ENCODE measurements around the gene CLDN16.

The CLDN16 gene

DNA sequence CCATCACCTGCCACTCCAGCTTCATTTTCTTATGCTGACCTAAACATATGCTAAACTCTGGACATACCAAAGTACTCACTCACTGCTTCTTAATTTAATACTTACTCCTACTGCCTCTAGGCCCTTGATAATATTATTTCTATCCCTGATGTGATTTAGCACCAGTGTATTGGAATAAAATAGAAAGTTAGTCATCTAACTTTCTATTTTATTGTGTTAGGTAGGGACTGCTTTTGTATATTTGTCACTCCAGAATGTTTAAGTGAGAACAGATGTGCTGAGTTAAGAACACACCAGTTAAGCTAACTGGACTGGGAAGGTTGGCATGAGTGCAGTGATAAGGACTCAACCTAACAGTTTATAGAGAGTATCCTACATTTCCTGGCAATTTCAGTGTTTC is 6.5 kb upstream of the CLDN16 start:
- DNase-seq: no peak

DNA sequence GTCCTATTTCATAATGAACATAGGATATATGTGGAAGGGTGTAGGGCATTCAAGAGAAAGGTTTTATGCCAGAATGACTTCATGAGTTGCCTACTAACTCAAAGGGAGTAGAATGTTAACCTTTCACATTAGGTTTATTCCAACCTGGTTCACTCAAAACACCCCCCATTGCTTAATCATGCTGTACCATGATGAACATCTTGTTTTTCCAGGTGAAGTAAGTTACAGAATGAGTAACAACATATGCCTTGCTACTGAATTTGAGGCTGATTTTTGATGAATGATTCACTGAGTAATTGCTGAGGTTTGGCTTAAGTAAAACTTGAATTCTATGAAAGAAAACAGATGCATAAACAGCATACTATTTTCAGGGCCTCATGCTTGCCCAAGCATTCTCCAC is 5.9 kb upstream of the CLDN16 start:
- no peak for DNase-seq

DNA sequence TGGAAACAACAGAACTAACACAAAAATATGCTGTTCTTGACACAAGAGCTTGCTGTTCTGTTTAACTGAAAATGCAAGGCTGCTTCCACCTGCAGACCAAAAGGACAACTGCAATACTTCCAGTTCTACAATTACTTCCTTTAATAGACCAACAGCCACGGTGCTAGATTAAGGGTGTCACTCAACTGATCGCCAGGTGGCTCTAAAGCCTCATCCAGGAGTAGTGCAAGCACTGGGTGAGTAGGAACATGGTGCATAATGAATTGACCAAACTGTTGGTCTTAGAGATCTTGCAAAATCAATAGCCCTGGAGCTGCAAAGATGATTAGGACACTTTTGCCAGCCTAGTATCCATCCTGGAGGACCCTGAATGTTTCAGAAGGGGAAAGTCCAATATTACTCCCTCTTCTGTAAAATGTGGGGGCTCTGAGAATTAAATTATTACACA is 3.6 kb upstream of the CLDN16 start:
- DNase-seq: no peak

DNA sequence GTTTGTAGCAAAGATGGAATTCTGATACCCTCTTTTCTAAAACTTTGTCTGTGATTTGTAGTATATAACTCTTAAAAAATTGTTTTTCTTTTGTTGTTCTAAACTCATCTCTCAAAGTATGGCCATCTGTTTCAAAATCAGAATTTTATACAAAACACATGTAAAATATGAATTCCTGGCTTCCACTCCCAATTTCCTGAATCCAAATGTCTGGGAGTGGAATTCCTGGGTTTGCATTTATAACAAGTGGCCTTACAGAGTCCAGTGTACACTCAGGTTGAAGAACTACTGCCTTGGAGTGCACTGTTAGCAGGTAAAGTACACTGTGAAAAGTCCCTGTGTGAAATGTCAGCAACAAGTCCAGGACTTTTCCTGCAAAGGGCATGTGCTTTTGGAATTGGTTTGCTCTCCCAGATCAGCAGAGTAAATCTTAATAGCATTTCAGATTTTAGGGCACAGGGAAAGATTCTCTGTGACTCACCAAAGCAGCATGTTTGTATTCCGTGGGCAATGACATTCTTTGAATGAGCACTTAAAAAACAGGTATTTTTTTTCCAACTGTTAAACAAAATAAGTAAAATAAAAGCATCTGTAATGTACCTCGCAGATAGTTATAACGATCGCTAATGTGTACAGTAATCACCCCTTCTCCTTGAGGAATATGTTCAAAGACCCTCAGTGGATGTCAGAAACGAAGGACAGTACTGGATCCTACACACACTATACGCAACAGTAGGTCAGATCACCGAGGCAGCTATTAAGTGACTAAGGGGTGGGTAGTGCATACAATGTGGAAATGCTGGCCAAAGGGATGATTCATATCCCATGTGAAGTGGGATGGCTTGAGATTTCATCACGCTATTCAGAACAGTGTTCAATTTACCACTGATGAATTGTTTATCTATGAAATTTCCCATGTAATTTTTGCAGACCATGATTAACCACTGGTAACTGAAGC is 2.0 kb upstream of the CLDN16 start:
- no peak for DNase-seq

DNA sequence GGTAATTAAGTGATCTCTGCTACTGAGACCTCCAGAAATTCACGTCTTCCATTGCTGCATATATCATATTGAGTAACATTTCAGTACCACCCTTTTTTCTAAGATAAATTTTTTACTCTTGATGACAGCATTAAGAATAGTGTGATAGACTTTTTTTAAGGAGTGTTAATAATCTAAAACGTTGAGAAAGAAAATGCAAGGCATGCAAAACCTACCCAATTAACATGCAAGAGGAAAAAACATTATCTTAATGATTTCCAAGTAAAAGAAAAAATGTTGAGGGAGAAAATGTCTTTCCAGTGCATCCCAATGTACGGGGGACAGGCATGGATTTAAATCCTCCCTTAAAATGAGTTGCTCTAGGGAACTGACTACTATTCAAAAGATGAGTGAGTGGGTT is 740 bp downstream of the CLDN16 start:
- DNase-seq: no peak

DNA sequence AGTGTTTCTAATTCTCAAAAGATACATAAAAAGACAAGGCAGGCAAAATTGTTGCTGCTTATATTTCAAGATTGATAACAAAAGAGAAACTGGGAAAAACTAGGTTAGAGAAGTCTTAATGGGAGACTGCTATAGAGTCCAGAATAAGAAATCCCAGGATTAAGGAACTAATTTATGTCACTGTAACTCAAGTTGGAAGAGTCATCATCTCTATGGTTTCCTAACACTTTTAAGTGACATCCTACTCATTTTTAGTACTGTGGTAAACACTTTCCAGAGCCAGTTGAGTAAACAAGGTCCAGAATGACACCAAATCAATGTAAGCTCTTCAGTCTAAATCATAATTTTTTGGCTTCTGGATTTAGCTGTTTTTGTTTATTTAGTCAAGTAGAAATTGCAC is 8.0 kb downstream of the CLDN16 start:
- DNase-seq: no peak

DNA sequence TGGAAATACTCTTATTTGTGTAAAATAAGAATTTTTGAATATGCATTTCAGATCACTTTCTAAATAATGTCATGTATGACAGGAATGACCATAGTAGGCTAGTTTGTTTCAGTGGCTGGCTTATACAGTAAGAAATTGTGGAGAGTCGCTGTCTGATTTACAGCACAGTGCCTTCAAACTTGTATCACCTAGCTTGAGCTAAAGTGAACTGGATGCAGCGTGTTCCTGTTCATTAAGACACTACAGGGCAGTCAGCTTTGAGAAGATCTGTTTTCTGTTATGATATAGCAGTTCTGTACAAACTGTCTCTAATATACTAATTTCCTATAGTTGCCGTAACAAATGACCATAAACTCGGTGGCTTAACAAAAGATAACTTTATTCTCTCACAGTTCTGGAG is 9.9 kb downstream of the CLDN16 start:
- DNase-seq: no peak

DNA sequence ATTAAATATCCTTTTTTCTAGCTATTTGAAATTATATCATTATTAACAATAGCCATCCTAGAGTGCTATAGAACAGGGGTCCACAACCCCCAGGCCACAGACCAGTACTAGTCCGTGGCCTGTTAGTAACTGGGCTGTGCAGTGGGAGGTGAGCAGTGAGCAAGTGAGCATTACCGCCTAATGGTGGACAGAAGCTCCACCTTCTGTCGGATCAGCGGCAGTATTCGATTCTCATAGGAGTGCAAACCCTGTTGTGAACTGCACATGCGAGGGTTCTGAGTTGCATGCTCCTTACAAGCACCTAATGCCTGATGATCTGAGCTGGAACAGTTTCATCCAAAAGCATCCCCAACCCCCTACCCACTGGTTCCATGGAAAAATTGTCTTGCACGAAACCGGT is 11.7 kb downstream of the CLDN16 start:
- no peak for DNase-seq

DNA sequence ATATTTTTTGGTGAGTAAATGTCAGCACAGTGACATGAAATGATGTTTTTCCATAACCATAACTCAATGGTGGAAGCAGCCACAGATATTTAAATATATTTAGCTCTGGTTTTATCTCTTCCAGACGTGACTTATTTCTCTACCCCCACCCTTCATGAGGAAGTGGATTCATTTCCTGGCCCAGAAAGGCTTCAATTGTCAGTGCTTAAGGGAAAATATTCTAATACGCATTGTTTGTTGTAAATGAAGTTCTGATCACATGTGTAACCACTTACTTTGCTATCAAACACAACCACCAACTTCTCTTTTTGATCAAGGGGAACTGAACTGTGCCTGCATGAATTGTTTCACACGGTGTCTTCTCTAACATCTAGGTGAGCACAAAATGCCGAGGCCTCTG is 14.0 kb downstream of the CLDN16 start:
- DNase-seq: no peak

DNA sequence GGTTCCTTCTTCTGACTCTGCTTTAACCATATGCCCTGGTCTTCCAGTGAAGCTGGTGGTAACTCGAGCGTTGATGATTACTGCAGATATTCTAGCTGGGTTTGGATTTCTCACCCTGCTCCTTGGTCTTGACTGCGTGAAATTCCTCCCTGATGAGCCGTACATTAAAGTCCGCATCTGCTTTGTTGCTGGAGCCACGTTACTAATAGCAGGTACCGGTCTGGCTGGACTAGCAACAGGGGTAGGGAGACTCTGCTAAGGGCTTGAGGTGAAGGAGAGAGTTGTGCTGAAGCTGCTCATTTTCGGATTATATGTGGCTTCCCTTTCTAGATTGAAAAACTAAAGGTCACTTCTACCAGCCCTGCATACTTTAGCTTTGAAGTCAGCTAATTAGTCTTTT is 16.8 kb downstream of the CLDN16 start:
- DNase-seq: no peak

DNA sequence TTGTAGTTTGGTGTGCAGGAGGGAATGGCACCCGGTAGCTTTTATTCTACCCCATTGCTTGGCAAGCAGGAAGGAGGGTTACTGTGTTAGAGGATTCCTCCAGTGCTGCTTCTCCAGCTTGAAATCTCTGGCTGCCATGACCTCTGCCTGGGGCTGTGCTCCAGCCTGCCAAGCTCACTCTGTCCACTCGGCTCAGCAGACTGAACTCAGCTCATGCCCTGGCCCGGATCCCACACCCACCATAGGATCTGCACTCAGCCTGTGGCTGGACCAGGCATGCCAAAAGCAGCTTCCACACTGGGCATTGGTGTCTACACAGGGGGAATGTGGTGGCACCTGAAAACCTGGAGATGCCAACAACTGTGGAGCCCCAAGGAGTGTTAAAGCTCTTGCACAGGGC is 26.3 kb downstream of the CLDN16 start:
- DNase-seq: no peak

DNA sequence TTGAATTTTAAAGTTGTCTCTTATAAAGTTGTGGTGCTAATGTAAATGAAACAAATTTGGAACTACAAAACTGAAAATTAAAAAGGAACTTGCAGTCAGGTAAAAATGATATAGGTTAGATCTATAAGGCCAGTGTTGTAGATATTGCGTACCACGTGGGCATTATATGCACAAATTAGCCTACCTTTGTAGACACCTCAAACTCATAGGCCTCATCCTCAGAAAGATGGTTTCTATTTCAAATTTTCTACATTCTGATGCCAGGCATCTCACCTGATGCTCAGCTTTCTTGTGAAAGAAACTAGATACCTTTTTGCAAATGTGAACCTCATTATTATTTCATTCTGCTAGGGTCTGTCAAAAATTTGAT is 36.1 kb downstream of the CLDN16 start:
- DNase-seq: no peak

DNA sequence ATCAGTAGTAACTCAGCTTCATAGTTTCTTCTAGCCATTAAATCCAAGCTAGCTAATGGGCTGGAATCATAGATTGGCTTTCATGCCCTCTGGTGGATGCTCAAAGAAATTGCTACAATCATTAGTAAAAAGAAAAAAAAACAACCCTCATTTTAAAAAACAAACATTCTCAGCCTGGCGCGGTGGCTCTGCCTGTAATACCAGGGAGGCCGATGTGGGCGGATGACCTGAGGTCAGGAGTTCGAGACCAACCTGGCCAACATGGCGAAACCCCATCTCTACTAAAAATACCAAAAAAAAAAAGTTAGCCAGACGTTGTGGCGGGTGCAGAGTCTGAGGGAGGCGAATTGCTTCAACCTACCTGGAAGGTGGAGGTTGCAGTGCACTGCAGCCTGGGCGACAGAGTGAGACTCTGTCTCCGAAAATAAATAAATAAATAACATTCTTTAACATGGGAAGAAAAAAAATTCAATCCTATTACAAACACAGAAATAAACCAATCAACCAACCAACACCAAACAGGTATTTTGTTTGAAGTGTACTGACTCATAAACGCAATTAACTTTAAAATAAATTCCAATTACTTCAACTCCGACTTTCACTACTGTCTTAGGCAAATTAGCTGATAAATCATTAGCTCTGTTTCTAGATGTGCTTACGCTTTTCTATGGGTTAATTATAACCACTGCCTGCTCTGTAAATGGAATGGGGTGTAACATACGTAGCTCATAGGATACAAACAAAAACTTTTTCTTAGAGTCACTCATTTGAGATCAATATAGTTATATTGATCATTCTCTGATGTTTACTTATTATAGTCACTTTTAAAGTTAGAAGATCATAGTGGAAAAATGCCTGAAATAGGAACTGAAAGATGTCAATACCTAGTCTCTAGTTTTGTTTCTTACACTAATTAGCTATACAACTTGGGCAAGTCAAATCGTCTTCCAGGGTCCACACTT is 36.8 kb downstream of the CLDN16 start:
- peak; percentile 26 for DNase-seq

DNA sequence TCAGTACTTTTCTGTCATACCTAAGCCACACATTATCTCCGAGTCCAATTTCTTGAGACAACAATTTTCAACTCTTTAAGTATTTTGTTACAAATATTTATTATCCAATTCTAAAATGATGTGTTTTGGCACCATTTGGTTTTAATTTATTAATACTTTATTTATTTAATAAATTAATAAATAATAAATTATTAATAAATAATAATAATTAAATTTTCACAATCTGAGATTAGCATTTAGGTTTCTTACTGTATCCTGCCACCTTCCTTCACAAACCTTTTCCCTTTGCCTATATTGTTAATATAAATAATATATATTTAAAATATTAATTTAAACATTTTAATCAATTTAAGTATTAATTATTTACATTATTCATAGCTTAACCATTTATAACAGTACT is 37.9 kb downstream of the CLDN16 start:
- no peak for DNase-seq

DNA sequence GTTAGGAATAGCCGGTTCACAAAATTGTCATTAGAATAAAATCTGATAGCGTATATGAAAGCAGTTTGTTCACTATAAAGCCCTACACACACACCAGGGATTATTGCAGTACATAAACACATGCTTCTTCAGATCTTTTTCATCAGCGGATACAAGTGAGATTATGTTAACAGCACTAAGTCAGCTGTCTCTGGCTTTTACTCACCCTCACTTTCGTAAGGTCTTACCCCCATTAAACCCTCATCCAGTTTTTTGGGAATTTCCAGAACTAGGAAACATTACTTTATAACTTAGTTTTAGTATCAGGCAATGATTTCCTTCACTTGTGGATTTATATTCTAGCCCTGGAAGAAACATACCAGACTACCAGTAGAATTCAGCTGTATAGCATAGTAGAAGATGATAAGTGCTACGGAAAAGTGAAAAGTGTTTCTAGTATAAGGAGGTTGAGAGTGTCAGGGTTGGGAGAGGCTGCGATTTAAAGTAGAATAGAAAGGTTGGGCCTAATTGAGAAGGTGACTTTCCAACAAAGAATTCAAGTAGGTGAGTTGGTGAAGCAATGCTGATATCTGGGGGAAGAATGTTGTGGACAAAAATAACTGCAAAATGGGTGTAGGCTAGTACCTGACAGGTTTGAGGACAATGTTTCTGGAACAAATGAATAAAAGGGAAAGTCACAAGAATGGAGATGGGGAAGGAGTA is 39.0 kb downstream of the CLDN16 start:
- no peak for DNase-seq

DNA sequence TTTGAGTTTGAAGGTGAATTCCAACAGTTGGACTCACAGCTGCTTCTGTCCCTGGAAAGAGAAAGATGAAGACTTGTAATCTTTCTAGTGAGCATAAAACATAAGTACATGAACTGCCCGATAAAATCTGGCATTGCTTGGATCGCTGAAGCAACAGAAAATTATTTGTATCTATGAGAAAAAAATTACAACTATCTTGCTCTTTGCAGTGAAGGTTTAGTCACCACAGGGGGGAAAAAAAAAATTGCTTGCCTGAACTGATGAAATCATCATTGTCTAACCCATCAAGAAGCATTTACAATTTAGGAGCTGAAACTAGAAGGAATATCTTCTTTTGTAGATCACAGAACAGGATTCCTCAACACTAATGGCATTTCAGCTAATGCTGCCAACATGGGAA is 41.7 kb downstream of the CLDN16 start:
- no peak for DNase-seq

DNA sequence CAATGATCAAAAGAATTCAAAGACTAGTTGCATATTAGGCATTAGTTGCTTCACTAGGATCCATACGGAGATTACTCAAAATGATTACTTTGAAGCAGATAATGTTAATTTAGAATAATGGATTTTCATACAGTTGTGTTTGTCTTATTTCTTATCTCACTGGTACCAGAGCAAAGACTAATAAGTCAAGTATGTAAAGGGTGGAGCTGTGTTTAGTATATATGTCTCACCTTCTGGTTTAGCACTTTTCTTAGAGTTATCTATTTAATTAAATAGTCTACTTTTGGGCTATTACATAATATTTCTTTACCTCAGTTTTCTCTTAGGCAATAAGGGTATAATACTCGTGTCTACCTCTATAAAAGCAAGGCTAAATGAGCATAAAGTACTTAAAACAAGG is 42.9 kb downstream of the CLDN16 start:
- no peak for DNase-seq

DNA sequence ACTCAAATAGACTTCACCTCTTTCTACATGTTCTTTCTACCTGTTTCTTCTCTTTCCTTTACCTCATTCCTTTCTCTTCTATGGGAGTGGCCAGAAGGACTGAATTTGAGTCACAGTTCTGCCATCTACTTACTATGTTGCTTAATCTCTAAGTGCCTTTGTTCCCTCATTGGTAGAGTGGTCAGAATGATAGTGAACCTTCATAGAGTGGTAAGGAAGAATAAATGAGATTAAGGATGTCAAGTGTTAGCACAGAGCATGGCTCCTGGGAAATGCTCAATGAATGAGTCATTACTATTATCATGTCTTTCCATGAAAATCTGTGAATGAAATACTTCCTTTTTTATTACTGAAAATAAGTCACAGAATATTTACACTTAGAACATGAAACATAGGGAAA is 44.3 kb downstream of the CLDN16 start:
- DNase-seq: no peak

DNA sequence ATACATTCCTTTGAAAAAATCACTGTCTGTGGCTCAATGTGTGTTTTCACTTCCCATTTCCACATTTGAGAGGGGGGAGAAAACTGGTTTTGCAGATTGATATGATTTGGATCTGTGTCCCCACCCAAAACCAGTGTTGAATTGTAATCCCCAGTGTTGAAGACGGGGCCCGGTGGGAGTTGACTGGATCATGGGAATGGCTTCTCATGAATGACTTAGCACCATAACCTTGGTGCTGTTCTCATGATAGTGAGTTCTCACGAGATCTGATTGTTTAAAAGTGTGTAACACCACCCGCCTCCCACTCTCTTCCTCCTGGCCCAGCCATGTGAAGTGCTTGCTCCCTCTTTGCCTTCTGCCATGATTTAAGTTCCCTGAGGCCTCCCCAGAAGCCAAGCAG is 45.7 kb downstream of the CLDN16 start:
- no peak for DNase-seq

DNA sequence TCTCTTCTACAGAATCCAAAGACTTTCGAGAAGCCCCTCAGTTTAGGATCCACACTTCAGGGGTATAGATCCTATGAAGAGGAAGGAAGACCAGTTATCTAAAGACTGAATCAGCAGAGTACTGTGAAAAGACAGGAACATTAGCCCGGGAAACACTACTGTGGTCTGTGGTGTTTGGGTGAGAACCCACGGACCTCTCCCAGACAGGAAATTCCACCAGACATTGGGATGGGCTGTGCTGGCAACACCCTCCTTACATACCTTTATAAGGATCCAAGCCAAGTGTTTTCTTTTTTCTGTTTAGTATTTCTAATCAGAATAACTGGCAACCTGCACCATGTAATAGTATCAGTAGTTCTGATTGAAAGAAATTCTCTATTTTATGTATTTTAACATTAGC is 47.7 kb downstream of the CLDN16 start:
- DNase-seq: no peak

DNA sequence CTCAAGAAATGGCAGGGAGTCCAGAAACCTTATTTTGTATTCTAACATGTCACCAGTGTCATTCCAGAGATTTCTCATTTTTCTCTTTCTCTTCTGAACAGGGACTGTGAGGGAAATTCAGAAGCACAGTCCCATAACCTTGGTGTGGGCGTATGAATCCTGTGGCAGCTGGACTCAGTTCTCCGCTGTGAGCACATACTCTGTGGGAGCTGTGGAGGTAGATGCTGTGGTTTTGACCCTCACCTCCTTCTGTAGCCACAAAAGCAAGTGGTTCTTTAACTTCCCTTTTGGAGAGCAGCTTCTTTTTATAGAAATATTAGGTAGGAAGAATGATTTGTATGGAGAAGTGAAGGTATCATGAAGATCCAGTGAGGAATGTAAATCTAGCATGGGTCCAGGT is 48.4 kb downstream of the CLDN16 start:
- DNase-seq: no peak

DNA sequence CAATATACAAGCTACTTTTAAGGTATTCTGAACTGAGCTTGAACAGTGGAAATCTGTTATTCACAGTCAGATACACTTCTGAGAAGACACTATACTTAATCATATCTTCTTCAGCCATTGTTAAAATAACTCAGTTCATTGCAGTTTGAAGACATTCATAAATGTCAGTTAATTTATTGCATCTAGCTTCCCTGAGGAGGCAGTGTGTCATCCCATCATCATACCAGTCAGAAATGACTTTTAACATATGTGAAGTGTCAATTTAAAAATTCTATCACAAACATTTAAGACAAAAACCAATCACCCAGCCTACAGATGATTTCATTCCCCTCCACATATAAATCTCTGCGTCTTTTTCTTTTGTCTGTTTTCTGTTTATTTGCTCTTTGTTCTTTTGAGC is 54.3 kb downstream of the CLDN16 start:
- no peak for DNase-seq

DNA sequence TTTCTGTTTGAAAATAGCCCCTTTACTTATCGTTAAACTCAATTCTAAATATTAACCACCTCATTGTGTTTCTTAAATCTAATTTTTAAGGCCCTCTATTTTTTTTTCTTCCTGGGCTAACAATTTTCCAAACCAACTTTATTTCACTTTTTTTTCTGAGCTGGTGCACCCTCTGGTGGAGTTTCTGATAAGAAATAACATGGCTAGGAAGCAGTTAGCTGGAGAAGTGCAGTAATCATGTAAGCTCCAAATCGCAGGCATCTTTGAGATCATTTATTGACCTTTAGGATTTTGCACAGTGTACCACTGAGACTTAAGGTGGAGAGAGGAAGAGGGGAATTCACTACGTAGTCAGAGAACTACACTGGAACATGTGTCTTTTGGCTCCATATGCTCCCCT is 55.3 kb downstream of the CLDN16 start:
- DNase-seq: no peak

Data from NCI-H1436 treated with DMSO at 0.1 percent for 48 hours (cell line).